GM19438 (cell line): ENCODE measurements around the gene AFM.

Experiments used
- ATAC-seq: cut with Tn5 transposase; IDR thresholded peaks from one replicate; pipeline ENCODE4 v1.9.1; 2021; ENCODE audit warnings: low read depth; ENCODE audit not compliant: unreplicated experiment

AFM gene

GRCh38 chr4:73481358-73481757, at the start of gene AFM:
Gene AFM (plus strand): TSS chr4:73481745. CDS start chr4:73481776, 31 bp downstream.
- no peak for ATAC-seq

GRCh38 chr4:73431813-73432168, 49.8 kb upstream of the AFM start:
- no peak for ATAC-seq

- ATAC-seq = no peak
These were observed 49.2 kb upstream of the AFM start for GRCh38 chr4:73432169-73433000.

- no peak for ATAC-seq
These were observed 48.4 kb upstream of the AFM start for GRCh38 chr4:73433140-73433539.

GRCh38 chr4:73434311-73434710, 47.2 kb upstream of the AFM start:
- ATAC-seq = no peak

GRCh38 chr4:73435984-73436383, 45.6 kb upstream of the AFM start, which contains the start of gene AFP:
Gene AFP (plus strand): TSS chr4:73436221. CDS start chr4:73436263, 42 bp downstream.
- no peak for ATAC-seq

GRCh38 chr4:73436674-73437557, 44.6 kb upstream of the AFM start:
- ATAC-seq = no peak

GRCh38 chr4:73437558-73437956, 44.0 kb upstream of the AFM start:
- ATAC-seq = no peak

GRCh38 chr4:73438048-73438447, 43.5 kb upstream of the AFM start:
- no peak for ATAC-seq

GRCh38 chr4:73438582-73439215, 42.8 kb upstream of the AFM start:
- no peak for ATAC-seq

GRCh38 chr4:73439445-73439844, 42.1 kb upstream of the AFM start:
- ATAC-seq = no peak

- no peak for ATAC-seq
These were observed 41.6 kb upstream of the AFM start for GRCh38 chr4:73439991-73440390.

- no peak for ATAC-seq
These were observed 40.9 kb upstream of the AFM start for GRCh38 chr4:73440653-73441052.

GRCh38 chr4:73442275-73442674, 39.3 kb upstream of the AFM start:
- no peak for ATAC-seq

GRCh38 chr4:73443224-73443623, 38.3 kb upstream of the AFM start:
- no peak for ATAC-seq

GRCh38 chr4:73445383-73446335, 35.9 kb upstream of the AFM start:
- ATAC-seq = no peak

- ATAC-seq = peak; percentile 95
These were observed 35.1 kb upstream of the AFM start for GRCh38 chr4:73446336-73446938.

GRCh38 chr4:73447671-73448070, 33.9 kb upstream of the AFM start:
- no peak for ATAC-seq

GRCh38 chr4:73448448-73449203, 32.9 kb upstream of the AFM start:
- no peak for ATAC-seq
